GM12878 (cell line): ENCODE data around the gene SLC38A3. TPM values are rescaled to one million over a fixed set of nuclear protein-coding genes. Genes with fewer than 3 reads are reported as not detected.

Experiments
- ATAC-seq: fragments of 200-7000 bp; cut with Tn5 transposase; 3 replicates; pipeline ENCODE4 v1.9.1; 2020; ENCODE audit warnings: mild to moderate bottlenecking, moderate library complexity
- BruUV-seq: library from RNA; stranded (reverse); fragments of 400-500 nt; replicated peaks from 2 replicates; lab custom pipeline; 2021; lab: Mats Ljungman, UMichigan
- CTCF ChIA-PET: fragments of 300-600 bp; sonication (Branson Sonifier 250); formaldehyde crosslinking; extraction: SDS; loops from one replicate; lab custom pipeline; 2021; ENCODE audit warnings: inconsistent platforms; lab: Yijun Ruan, JAX
- POLR2A ChIA-PET: fragments of 350-600 bp; formaldehyde crosslinking; extraction: SDS; loops from one replicate; lab custom pipeline; 2021; ENCODE audit warnings: inconsistent platforms; lab: Charles Lee
- RAD21 ChIA-PET: fragments of 300-600 bp; sonication (Branson Sonifier 250); formaldehyde crosslinking; loops from one replicate; lab custom pipeline; 2023; ENCODE audit warnings: antibody characterized with exemption; ENCODE audit not compliant: unreplicated experiment; lab: Charles Lee
- SMC1A ChIA-PET: fragments of 300-600 bp; sonication (Branson Sonifier 250); formaldehyde crosslinking; loops from one replicate; lab custom pipeline; 2023; ENCODE audit not compliant: unreplicated experiment, uncharacterized antibody; lab: Charles Lee
- DNase-seq: peaks from one replicate; pipeline ENCODE4 v3.0.0-alpha.2; 2011; ENCODE audit warnings: low read depth, low spot score
- FAIRE-seq: peaks from 3 replicates; lab custom pipeline; 2011; peaks lifted over from hg19 to GRCh38; lab: Jason Lieb, UNC
- H2AFZ ChIP-seq: 2 replicates; pipeline ENCODE4 v1.6.0; 2011; ENCODE audit warnings: low read depth, low read length, control low read depth; ENCODE audit not compliant: control insufficient read depth
- H3K27ac ChIP-seq: 2 replicates; pipeline ENCODE4 v1.5.1; 2011; ENCODE audit warnings: control low read depth; ENCODE audit not compliant: control insufficient read depth, insufficient read depth
- H3K27me3 ChIP-seq, 2 experiments: replicated peaks in 1 of 2; 2 replicates each; pipeline versions ENCODE4 v1.6.0 to v1.6.1; 2011; ENCODE audit warnings: low read length in 1 of 2; ENCODE audit not compliant: control insufficient read depth in 2 of 2, insufficient read depth in 2 of 2
- H3K36me3 ChIP-seq, 2 experiments: 2 replicates each; pipeline ENCODE4 v1.5.1; 2011; ENCODE audit warnings: low read length in 1 of 2; ENCODE audit not compliant: control insufficient read depth in 2 of 2, insufficient read depth in 2 of 2
- H3K4me1 ChIP-seq: 2 replicates; pipeline ENCODE4 v1.6.1; 2011; ENCODE audit warnings: mild to moderate bottlenecking, low read length, moderate library complexity, mixed read lengths; ENCODE audit not compliant: control insufficient read depth, insufficient read depth
- H3K4me2 ChIP-seq: 2 replicates; pipeline ENCODE4 v1.6.0; 2011; ENCODE audit warnings: control low read depth; ENCODE audit not compliant: control insufficient read depth, insufficient read depth
- H3K4me3 ChIP-seq: fragments of 200-600 bp; sonication (generic); 2 replicates; pipeline ENCODE4 v1.5.1; 2016
- H3K79me2 ChIP-seq: 2 replicates; pipeline ENCODE4 v1.6.0; 2011; ENCODE audit warnings: low read length; ENCODE audit not compliant: control insufficient read depth, insufficient read depth
- H3K9ac ChIP-seq: 2 replicates; pipeline ENCODE4 v1.8.0; 2011; ENCODE audit warnings: low read length, control low read depth, mixed read lengths; ENCODE audit not compliant: control insufficient read depth, insufficient read depth
- H3K9me3 ChIP-seq: replicated peaks from 3 replicates; pipeline ENCODE4 v1.5.1; 2011; ENCODE audit warnings: mild to moderate bottlenecking, low read length; ENCODE audit not compliant: control insufficient read depth, insufficient read depth
- H4K20me1 ChIP-seq: 2 replicates; pipeline ENCODE4 v1.6.0; 2011; ENCODE audit not compliant: control insufficient read depth, insufficient read depth
- CUX1 ChIP-seq: IDR thresholded peaks from 2 replicates; pipeline ENCODE4 v1.6.1; 2012; ENCODE audit warnings: improper control_type of control experiment, low read depth, low read length; ENCODE audit not compliant: insufficient replicate concordance
- GATAD2B ChIP-seq: fragments of 450-650 bp; conservative IDR thresholded peaks from 2 replicates; pipeline ENCODE4 v1.6.1; 2017; ENCODE audit warnings: low read depth, mild to moderate bottlenecking, moderate library complexity
- HDAC6 ChIP-seq: fragments of 200-600 bp; sonication (generic); IDR thresholded peaks from one replicate; pipeline ENCODE4 v1.8.0; 2017; ENCODE audit warnings: antibody characterized with exemption; ENCODE audit not compliant: unreplicated experiment
- LARP7 ChIP-seq: fragments of 450-650 bp; IDR thresholded peaks from 2 replicates; pipeline ENCODE4 v1.6.1; 2017; ENCODE audit warnings: mild to moderate bottlenecking
- MXI1 ChIP-seq: fragments of 150-350 bp; IDR thresholded peaks from 2 replicates; pipeline ENCODE4 v1.6.1; 2011; ENCODE audit warnings: low read depth, mild to moderate bottlenecking, inconsistent platforms, low read length, improper control_type of control experiment
- NFIC ChIP-seq: IDR thresholded peaks from 2 replicates; pipeline ENCODE4 v1.6.1; 2012; ENCODE audit warnings: low read depth, mild to moderate bottlenecking, inconsistent platforms, low read length, moderate library complexity
- NFYB ChIP-seq: IDR thresholded peaks from 2 replicates; pipeline ENCODE4 v1.6.1; 2011; ENCODE audit warnings: low read depth, mild to moderate bottlenecking, low read length, improper control_type of control experiment, moderate library complexity; ENCODE audit not compliant: insufficient read depth
- PAX5 ChIP-seq: IDR thresholded peaks from 2 replicates; pipeline ENCODE4 v1.6.1; 2011; ENCODE audit warnings: low read depth, low read length, borderline replicate concordance
- PKNOX1 ChIP-seq: fragments of 450-650 bp; IDR thresholded peaks from 2 replicates; pipeline ENCODE4 v1.6.1; 2016; ENCODE audit warnings: mild to moderate bottlenecking
- PML ChIP-seq: IDR thresholded peaks from 2 replicates; pipeline ENCODE4 v1.6.1; 2012; ENCODE audit warnings: low read length, inconsistent platforms
- RFX5 ChIP-seq: IDR thresholded peaks from 2 replicates; pipeline ENCODE4 v1.6.1; 2011; ENCODE audit warnings: low read depth, low read length, improper control_type of control experiment
- RUNX3 ChIP-seq: IDR thresholded peaks from 2 replicates; pipeline ENCODE4 v1.6.1; 2012; ENCODE audit warnings: low read length, inconsistent platforms
- SMC3 ChIP-seq: IDR thresholded peaks from 2 replicates; pipeline ENCODE4 v1.6.1; 2011; ENCODE audit warnings: low read length, improper control_type of control experiment, borderline replicate concordance
- SRF ChIP-seq, 2 experiments: IDR thresholded peaks; 2 replicates each; pipeline ENCODE4 v1.6.1; 2011; ENCODE audit warnings: low read depth in 2 of 2, low read length in 2 of 2, mild to moderate bottlenecking in 1 of 2, moderate library complexity in 1 of 2
- ZZZ3 ChIP-seq: IDR thresholded peaks from 2 replicates; pipeline ENCODE4 v1.6.1; 2011; ENCODE audit warnings: low read depth; ENCODE audit not compliant: control insufficient read depth, insufficient read length
- WGBS: methylation state at CpG from one replicate; pipeline ENCODE4 v1.1.6; 2016; ENCODE audit warnings: low lambda C conversion rate; ENCODE audit not compliant: insufficient replicate concordance, insufficient coverage; ENCODE audit errors: missing lambda C conversion rate; 5-methylcytosine and 5-hydroxymethylcytosine counted together
- in situ Hi-C: fragments of 300-500 bp; cut with MboI; formaldehyde crosslinking; loops from 9 replicates; pipeline ENCODE4 v1.14.3; 2018; ENCODE audit warnings: mixed read lengths
- intact Hi-C: fragments of 100-400 bp; cut with micrococcal nuclease; formaldehyde crosslinking; loops from one replicate; pipeline ENCODE4 v1.14.2; 2022; ENCODE audit not compliant: unreplicated experiment
- polyA plus RNA-seq, 11 experiments: library from polyadenylated mRNA; depleted of rRNA in 4 of 11; unstranded in 6 of 11; stranded (reverse) in 5 of 11; fragments of >200 nt; fragmentation: Nextera tagmentation in 4 of 11; fragmentation: Illumina TruSeq in 1 of 11; extraction: Ambion mirVana in 4 of 11; extraction: Trizol in 1 of 11; gene quantifications; 1 replicate in 1 of 11; 2 replicates in 10 of 11; pipeline versions ENCODE4 v1.2.1 to v1.2.3, GENCODE V29; 2011 to 2016; ENCODE audit warnings: inconsistent platforms in 2 of 11, missing spikeins in 2 of 11, low read depth in 1 of 11
- total RNA-seq, 4 experiments: library from RNA; depleted of rRNA in 3 of 4; stranded (reverse); fragments of >200 nt in 3 of 4; fragmentation: Illumina TruSeq in 1 of 4; extraction: Trizol in 1 of 4; gene quantifications; 2 replicates each; pipeline versions ENCODE4 v1.2.1 to v1.2.3, GENCODE V29; 2013 to 2021

Gene SLC38A3
- total and polyA plus RNA-seq, 10 of the 15 experiments (the other 5 are each of a cell fraction or from before 2014, with no cell fraction given): 0.14 TPM; not detected in 9

GRCh38 chr3:50235716-50236483 is 30.8 kb downstream of the SLC38A3 start, which contains the start of gene GNAI2 (continued):
- TF ChIP-seq LARP7 (peak; percentile 95), RUNX3 (0 out of 2 replicates have a peak, but pooled peaks have one; percentile 27), PAX5 (no peak), RFX5 (peak; percentile 74), GATAD2B (peak; percentile 35; the same call in 1 of the 2 replicates), SMC3 (no peak), NFYB (peak; percentile 76; the same call in 1 of the 2 replicates)

GRCh38 chr3:50236484-50237132 is 31.5 kb downstream of the SLC38A3 start:
- H3K79me2 ChIP-seq: peaks cover 54% of the 10 kb centered on the region
- BruUV-seq: TSS peak; percentile 52
- H4K20me1 ChIP-seq: peaks cover 7% of the 10 kb centered on the region; the same call in 1 of the 2 replicates
- peak overlapping the region; percentile 65 for H3K4me2 ChIP-seq
- H3K27ac ChIP-seq: peak overlapping the region; percentile 91
- no peak overlapping the region; the same call in 1 of the 2 replicates for H2AFZ ChIP-seq
- ChIA-PET CTCF (interaction anchor here (1.8 to 3.9 kb wide), 3 partner anchors 10 to 24 kb away, joined by 7 to 27 read pairs (median 19); no protein-coding TSS in a partner anchor), POLR2A (interaction anchor here (0.9 to 4.0 kb wide), 6 partner anchors 8 to 354 kb away, joined by 3 to 38 read pairs (median 12); no protein-coding TSS in a partner anchor), RAD21 (interaction anchor here (0.8 to 2.4 kb wide), 2 partner anchors 10 to 56 kb away, joined by 3 to 19 read pairs; no protein-coding TSS in a partner anchor), SMC1A (interaction anchor here (1.2 kb wide), 1 partner anchor 100 kb away, joined by 4 read pairs; no protein-coding TSS in a partner anchor)
- no peaks in the 10 kb centered on the region; a peak in 2 of 4 replicates for H3K36me3 ChIP-seq
- 0% methylated on average over 13 of the region's 13 CpGs for whole genome bisulfite sequencing
- no peaks in the 10 kb centered on the region for H3K9me3 ChIP-seq
- intact Hi-C loops: loop anchor here (1.0 to 5.0 kb wide), 2 partner anchors 56 to 101 kb away; partner anchors contain the start of gene IFRD2
- no peaks in the 10 kb centered on the region for H3K27me3 ChIP-seq
- H3K9ac ChIP-seq: peak overlapping the region; percentile 90
- DNase-seq: no peak
- peaks cover 21% of the 10 kb centered on the region for H3K4me1 ChIP-seq
- no peak for ATAC-seq
- no peak for FAIRE-seq
- peak overlapping the region; percentile 100 for H3K4me3 ChIP-seq
- in situ Hi-C loops: no loop called here
- TF ChIP-seq PKNOX1: no peak
- no peak for TF ChIP-seq ZZZ3
- TF ChIP-seq NFIC: no peak
- no peak for TF ChIP-seq HDAC6
- no peak for TF ChIP-seq SRF (IDR thresholded peaks at IDR 0.05; ENCODE audit: low read depth in 2 of 2, low read length in 2 of 2)
- no peak for TF ChIP-seq CUX1
- TF ChIP-seq MXI1: no peak
- TF ChIP-seq PML: no peak
